IPS DF 6.9 (cell line): ENCODE results near the gene RDH11.
A peak's percentile ranks its signal among the peaks of the same experiment; 100 is the strongest.
"Not testable (repeated sequence)": the region's sequence is repeated elsewhere in the genome, so short reads cannot be mapped to it uniquely, and the experiment has no call there.

Experiments
- DNase-seq: peaks from one replicate; pipeline ENCODE4 v3.0.0-alpha.2; 2013; ENCODE audit warnings: low read depth, low spot score
- H3K27ac ChIP-seq: one replicate; pipeline ENCODE4 v1.5.1; 2013; ENCODE audit warnings: low read length, control low read depth
- H3K27me3 ChIP-seq: 2 replicates; pipeline ENCODE4 v1.6.1; 2013; ENCODE audit warnings: mild to moderate bottlenecking, low read length; ENCODE audit not compliant: control insufficient read depth, insufficient read depth
- H3K36me3 ChIP-seq: 2 replicates; pipeline ENCODE4 v1.6.1; 2013; ENCODE audit warnings: low read length; ENCODE audit not compliant: control insufficient read depth, insufficient read depth
- H3K4me1 ChIP-seq: 2 replicates; pipeline ENCODE4 v1.6.1; 2013; ENCODE audit warnings: low read length; ENCODE audit not compliant: control insufficient read depth, insufficient read depth
- H3K4me3 ChIP-seq: 2 replicates; pipeline ENCODE4 v1.5.1; 2013; ENCODE audit warnings: mild to moderate bottlenecking, low read length
- H3K9me3 ChIP-seq: 2 replicates; pipeline ENCODE4 v1.6.1; 2013; ENCODE audit warnings: low read length, inconsistent platforms; ENCODE audit not compliant: control insufficient read depth, insufficient read depth
- WGBS: extraction: QIAGEN DNeasy Blood & Tissue Kit; methylation state at CpG from one replicate; pipeline ENCODE4 v1.1.7; 2013; ENCODE audit warnings: mixed read lengths, missing lambda C conversion rate; ENCODE audit not compliant: insufficient read length, insufficient coverage; 5-methylcytosine and 5-hydroxymethylcytosine counted together

Gene RDH11

DNA sequence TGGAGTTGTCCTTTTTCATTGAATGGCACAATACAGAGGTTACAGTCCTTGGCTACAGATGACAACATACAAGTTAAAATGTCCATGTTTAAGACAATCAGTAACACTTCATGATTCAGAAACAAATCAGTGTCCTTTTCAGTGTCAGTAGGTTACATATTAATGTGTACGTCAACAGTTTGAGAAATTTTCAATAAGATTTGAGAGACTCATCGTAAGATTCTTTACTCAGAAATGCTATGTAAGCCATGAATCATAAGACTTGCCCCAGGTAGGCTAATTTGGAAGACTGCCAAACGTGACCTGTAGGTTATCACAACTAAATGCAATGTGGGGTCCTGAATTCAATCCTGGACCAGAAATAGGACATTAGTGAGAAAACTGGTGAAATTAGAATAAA is 9.6 kb upstream of the RDH11 start:
- no peaks in the 10 kb centered on the region for H3K4me1 ChIP-seq
- WGBS = no CpG with 5 or more reads among the region's 3 CpGs
- H3K36me3 ChIP-seq = no peaks in the 10 kb centered on the region
- no peaks in the 10 kb centered on the region for H3K9me3 ChIP-seq
- DNase-seq = no peak
- H3K27ac ChIP-seq = no peak overlapping the region
- H3K4me3 ChIP-seq = no peak overlapping the region
- no peaks in the 10 kb centered on the region for H3K27me3 ChIP-seq

DNA sequence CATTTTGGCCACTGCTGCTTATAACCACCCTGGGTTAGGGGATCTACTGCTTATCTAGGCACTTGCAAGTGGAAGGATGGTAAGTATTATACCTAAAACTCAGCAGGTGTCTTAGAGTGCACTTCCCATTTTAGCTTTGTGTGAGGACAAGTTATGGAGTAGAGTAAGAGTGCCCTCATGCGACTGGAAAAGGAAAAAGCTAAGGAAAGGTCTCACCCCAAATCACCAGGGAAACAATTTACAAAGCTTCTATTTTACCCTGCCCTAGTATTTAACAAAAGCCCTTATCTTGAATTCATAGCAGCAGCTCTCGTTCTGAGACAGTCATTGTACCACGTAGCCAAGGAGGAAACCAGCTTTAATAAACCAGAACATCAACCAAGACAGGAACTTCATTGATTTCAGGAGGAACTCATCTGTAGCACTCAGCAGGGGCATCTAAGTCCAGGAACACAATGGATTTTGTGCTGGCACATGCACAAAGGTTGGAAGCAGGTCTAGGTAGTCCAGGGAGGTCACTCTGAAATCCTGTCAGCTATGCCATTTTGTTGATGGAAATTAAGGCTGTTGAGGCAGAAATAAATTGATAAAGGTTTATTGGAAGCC is 9.0 kb upstream of the RDH11 start:
- no peaks in the 10 kb centered on the region for H3K4me1 ChIP-seq
- no peaks in the 10 kb centered on the region for H3K9me3 ChIP-seq
- peak; percentile 61 for DNase-seq
- WGBS = no CpG with 5 or more reads among the region's 3 CpGs
- no peaks in the 10 kb centered on the region for H3K36me3 ChIP-seq
- no peaks in the 10 kb centered on the region for H3K27me3 ChIP-seq
- no peak overlapping the region for H3K27ac ChIP-seq
- H3K4me3 ChIP-seq = no peak overlapping the region

DNA sequence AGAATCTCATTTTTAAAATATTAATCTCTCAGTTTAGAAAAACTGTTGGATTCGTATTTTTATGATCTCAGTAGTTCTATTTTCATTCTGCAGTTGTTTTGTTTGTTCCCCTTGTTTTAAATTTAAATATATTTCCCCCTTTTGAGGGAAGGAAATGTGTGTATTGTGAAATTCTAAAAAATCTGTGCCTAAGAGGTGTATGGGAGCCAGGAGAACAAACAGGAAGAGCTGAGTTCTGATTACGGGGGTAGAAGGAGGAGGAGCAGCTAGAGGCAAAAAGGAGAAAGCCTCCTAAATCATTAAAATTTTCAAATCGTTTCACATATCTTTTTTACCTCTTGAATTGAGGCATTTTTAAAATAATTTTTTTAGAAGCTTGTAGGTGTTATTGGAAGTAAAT is 8.4 kb upstream of the RDH11 start:
- no peak for DNase-seq
- Histone ChIP-seq H3K36me3 (no peaks in the 10 kb centered on the region), H3K27me3 (no peaks in the 10 kb centered on the region), H3K4me3 (no peak overlapping the region), H3K9me3 (no peaks in the 10 kb centered on the region), H3K27ac (no peak overlapping the region), H3K4me1 (no peaks in the 10 kb centered on the region)
- WGBS = no CpG with 5 or more reads among the region's 3 CpGs

DNA sequence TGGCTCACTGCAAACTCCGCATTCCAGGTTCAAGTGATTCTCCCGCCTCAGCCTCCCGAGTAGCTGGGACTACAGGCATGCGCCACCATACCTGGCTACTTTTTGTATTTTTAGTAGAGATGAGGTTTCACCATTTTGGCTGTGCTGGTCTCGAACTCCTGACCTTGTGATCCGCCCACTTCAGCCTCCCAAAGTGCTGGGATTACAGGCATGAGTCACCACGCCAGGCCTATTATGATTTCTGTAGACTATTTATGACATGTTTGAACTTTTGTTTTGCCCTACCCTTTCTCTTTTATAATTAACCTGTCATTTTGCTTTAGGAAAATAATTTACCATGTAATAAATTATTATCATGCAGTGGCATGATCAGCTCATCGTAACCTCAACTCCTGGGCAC is 5.9 kb upstream of the RDH11 start, which contains the start of gene RDH12:
Gene RDH12, plus strand, starts transcription at position 395 of the 400 bp plus-strand sequence. CDS start 20,757 bp downstream, outside the sequence.
- WGBS = no CpG with 5 or more reads among the region's 8 CpGs
- not testable (repeated sequence) for H3K27me3 ChIP-seq, H3K4me3 ChIP-seq, H3K4me1 ChIP-seq, H3K27ac ChIP-seq, H3K36me3 ChIP-seq, H3K9me3 ChIP-seq, DNase-seq

DNA sequence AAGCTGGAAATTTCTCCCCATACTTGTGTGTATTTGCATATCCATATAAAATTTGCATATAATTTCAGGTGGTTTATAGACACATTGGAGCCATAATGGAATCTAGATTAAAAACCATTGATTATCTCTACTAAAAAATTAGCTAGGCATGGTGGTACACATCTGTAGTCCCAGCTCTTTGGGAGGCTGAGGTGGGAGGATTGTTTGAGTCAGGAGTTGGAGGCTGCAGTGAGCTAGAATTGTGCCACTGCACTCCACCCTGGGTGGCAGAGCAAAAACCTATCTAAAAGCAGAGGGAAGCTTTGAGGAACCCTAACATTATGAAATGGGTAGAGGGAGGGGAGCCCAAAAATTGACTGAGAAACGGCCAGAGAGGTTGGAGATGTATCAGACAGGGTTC is 2.6 kb upstream of the RDH11 start:
- DNase-seq = no peak
- Histone ChIP-seq H3K4me3 (no peak overlapping the region), H3K36me3 (no peaks in the 10 kb centered on the region), H3K27me3 (no peaks in the 10 kb centered on the region), H3K4me1 (no peaks in the 10 kb centered on the region), H3K27ac (no peak overlapping the region), H3K9me3 (no peaks in the 10 kb centered on the region)
- WGBS = no CpG with 5 or more reads among the region's 1 CpG

DNA sequence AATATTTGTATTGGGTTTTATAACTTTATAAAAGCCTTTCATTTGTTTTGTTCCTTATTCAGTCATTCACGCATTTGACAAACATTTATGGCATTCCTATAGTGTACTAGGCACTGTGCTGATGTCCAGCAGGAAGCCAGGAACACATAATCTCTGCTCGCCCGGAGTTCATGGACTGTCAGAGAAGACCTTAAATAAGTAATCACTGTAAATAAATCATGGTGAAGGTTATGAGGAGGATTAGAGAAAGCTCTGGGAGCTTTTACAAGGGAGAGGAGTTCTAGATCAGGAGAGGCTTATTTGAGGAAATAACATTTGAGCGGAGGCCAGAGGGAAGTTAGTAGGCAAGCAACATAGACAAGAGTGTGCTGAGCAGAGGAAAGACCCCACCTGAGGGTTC is 1.4 kb upstream of the RDH11 start:
- Histone ChIP-seq H3K4me3 (no peak overlapping the region), H3K27me3 (no peaks in the 10 kb centered on the region), H3K36me3 (peaks cover 4% of the 10 kb centered on the region; the same call in 1 of the 2 replicates), H3K4me1 (no peaks in the 10 kb centered on the region), H3K27ac (no peak overlapping the region), H3K9me3 (no peaks in the 10 kb centered on the region)
- WGBS = no CpG with 5 or more reads among the region's 4 CpGs
- DNase-seq = no peak

DNA sequence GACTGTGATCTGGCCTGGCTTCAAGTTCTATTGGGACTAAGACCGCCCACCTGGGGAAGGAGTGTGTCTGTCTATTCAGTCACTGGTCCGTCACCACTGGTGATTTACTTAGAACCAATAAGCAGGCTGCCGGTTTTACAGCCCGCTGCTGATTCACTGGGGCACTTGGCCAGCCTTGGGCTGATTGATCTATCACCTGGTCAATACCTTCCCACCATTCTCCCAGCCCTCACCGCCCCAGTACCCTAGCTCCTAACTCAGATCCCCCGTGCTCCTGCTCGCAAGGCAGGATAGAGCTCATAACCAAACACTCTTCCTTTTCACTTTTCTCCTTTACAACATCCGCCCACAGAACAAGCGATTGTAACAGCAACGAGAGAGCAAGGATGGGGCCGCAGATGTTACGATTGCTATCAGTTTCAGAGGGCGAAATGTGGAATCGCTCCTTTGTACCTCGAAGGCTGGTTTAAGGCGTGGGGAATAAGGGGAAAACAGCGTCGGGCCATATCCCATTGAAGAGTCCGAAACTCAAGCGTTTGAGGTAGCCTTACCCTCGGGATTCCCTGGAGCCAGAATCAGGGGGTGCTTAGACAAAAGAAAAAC is 672 bp downstream of the RDH11 start:
- no CpG with 5 or more reads among the region's 21 CpGs for WGBS
- peak; percentile 63 for DNase-seq

DNA sequence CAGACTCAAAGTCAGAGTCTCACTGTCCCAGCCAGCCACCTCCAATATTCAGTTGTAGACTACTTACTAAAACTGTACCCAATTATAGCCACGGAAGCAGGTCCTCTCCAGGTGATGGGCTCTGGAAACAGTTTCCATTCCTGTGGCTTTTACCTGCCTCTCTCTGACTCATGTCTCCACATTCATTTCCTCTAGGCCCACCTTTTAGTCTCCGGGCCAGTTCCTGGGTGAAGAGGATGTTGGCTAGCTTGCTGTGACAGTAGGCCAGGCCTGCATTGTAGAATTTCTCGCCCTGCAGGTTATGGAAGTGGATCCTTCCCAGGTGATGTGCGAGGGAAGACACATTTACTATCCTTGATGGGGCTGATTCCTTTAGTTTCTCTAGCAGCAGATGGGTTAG is 5.6 kb downstream of the RDH11 start:
- DNase-seq = no peak
- Histone ChIP-seq H3K9me3 (no peaks in the 10 kb centered on the region), H3K4me1 (no peaks in the 10 kb centered on the region), H3K27me3 (no peaks in the 10 kb centered on the region), H3K4me3 (no peak overlapping the region), H3K27ac (no peak overlapping the region), H3K36me3 (peaks cover 50% of the 10 kb centered on the region)
- WGBS = no CpG with 5 or more reads among the region's 4 CpGs

More for the DNA sequence above, 672 bp downstream of the RDH11 start:
- Histone ChIP-seq H3K27me3 (no peaks in the 10 kb centered on the region), H3K27ac (no peak overlapping the region), H3K4me1 (no peaks in the 10 kb centered on the region), H3K36me3 (peaks cover 20% of the 10 kb centered on the region), H3K4me3 (peak overlapping the region; percentile 96), H3K9me3 (no peaks in the 10 kb centered on the region)

DNA sequence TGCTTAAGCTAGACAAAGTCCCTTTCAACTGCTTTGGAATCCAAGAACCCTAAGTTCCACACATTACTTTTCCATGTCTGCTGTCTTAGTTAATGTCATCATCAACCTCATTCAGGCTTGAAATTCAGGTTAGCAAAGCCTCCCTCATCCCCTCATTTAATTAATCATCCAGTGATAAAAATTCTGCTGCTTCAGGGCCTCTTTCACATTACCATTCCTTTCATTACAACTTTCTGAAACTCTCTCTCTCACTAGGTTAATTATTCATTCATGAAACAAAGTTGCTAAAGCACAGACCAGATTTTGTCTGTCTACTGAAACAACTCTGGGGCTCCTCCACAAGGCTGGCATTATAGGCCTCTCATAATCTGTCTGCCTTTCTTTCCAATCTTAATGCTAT is 11.7 kb downstream of the RDH11 start:
- Histone ChIP-seq H3K4me3 (no peak overlapping the region), H3K4me1 (no peaks in the 10 kb centered on the region), H3K27ac (no peak overlapping the region), H3K9me3 (no peaks in the 10 kb centered on the region), H3K27me3 (no peaks in the 10 kb centered on the region), H3K36me3 (peaks cover 29% of the 10 kb centered on the region; the same call in 1 of the 2 replicates)
- no peak for DNase-seq

DNA sequence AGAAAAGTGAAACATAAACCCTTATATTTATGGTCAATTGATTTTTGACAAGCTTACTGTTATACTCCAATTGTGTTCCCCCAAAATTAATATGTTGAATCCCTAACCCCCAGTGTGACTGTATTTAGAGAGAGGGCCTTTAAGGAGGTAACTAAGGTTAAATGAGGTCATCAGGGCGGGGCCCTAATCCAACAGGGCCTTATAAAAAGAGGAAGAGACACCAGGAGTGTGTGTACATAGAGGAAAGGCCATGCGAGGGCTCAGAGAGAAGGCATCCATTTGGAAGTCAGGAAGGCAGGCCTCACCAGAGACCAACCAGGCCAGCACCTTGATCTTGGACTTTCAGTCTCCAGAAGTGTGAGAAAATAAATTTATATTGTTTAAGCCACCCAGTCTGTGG is 14.6 kb downstream of the RDH11 start:
- Histone ChIP-seq H3K27ac (no peak overlapping the region), H3K27me3 (no peaks in the 10 kb centered on the region), H3K4me1 (no peaks in the 10 kb centered on the region), H3K4me3 (no peak overlapping the region), H3K36me3 (peaks cover 24% of the 10 kb centered on the region; the same call in 1 of the 2 replicates), H3K9me3 (no peaks in the 10 kb centered on the region)
- no peak for DNase-seq
- no CpG with 5 or more reads among the region's 2 CpGs for WGBS

DNA sequence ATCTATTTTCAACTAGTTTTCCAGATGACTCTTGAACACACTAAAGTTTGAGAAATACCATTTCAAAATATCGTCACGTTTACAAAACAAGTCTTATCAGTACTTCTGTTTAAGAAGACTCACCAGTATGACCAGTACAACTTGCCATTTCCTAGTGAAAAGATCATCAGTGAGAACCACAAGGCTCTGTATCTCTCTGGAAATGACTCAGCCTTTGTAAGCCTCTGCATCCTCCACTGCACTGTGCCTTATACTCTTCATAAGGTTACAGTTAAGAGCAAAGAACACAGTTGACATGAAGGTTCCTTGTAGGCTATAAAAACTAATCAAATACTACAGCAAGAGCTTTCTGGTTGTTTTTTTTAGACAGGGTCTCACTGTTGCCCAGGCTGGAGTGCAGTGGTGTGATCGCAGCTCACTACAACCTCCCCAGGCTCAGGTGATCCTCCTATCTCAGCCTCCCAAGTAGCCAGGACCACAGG is 15.4 kb downstream of the RDH11 start:
- no peak for DNase-seq
- no peaks in the 10 kb centered on the region for H3K27me3 ChIP-seq
- H3K4me1 ChIP-seq = no peaks in the 10 kb centered on the region
- no peak overlapping the region for H3K27ac ChIP-seq
- no CpG with 5 or more reads among the region's 3 CpGs for WGBS
- no peaks in the 10 kb centered on the region for H3K9me3 ChIP-seq
- H3K36me3 ChIP-seq = peaks cover 17% of the 10 kb centered on the region; the same call in 1 of the 2 replicates
- H3K4me3 ChIP-seq = no peak overlapping the region
